GM19099 (cell line): ENCODE measurements around the gene EGLN1.
A peak's percentile ranks its signal among the peaks of the same experiment; 100 is the strongest.

Source experiments
- POLR2A ChIP-seq: IDR thresholded peaks from 3 replicates; pipeline ENCODE4 v1.6.1; 2011; ENCODE audit warnings: low read depth; ENCODE audit not compliant: insufficient read length; ENCODE audit errors: extremely low read depth

Gene EGLN1

GRCh38 chr1:231421971-231422797 lies at the start of gene EGLN1:
Gene EGLN1 (minus strand): TSS chr1:231422287. CDS start chr1:231421888, 399 bp downstream.
- peak; percentile 85 for TF ChIP-seq POLR2A

DNA sequence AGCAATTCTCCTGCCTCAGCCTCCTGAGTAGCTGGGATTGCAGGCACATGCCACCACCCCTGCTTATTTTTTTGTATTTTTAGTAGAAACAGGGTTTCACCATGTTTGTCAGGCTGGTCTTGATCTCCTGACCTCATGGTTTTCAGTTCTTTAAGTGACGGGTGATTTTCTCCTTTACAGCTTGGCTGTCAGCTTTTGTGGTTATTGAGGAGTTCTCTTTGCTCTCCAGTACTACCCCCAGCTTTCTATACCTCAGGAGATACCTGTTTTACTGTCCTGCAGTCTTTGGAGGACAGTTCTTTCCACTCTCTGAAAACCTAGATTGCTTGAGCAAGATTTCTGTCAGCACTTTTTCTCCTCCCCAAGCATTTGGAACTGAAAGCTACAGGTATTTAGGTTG lies 45.9 kb upstream of the EGLN1 start:
- no peak for TF ChIP-seq POLR2A

- TF ChIP-seq POLR2A = no peak
These were observed 43.0 kb upstream of the EGLN1 start for GRCh38 chr1:231465051-231465450.

GRCh38 chr1:231463541-231463940 lies 41.5 kb upstream of the EGLN1 start:
- TF ChIP-seq POLR2A = no peak

- TF ChIP-seq POLR2A = no peak
These were observed 38.5 kb upstream of the EGLN1 start for GRCh38 chr1:231460614-231461013.

- TF ChIP-seq POLR2A = no peak
These were observed 24.1 kb upstream of the EGLN1 start for GRCh38 chr1:231446138-231446537.

DNA sequence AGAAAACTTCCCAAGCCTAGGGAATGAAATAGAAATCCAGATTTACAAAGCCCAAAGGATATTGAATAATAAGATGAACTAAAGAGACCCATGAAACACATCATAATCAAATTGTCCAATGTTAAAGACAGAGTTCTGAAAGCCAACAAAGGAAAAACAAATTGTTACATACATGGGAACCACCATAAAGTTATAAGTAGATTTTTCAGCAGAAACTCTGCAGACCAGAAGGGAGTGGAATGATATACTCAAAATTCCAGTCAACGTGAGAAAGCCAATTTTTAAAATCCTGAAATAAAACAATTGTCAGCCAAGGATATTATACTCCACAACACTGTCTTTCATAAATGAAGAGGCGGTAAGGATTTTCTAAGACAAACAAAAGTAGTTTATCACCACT lies 22.0 kb upstream of the EGLN1 start:
- no peak for TF ChIP-seq POLR2A

DNA sequence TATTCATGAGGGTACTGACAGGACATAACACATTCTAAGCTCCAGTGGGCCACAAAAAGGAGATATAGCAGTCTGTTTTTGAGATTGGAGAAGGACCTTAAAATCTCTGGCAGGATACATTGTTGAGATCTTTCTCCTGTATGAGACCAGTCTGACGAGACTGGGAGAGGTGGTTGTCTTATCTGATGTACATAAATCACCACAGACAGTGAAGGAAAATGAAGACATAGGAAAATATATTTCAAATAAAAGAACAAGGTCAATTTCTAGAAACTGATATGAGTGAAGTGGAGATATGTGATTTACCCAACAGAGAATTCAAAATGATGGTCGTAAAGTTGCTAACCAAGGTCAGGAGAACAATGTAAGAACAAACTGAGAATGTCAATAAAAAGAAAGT lies 21.3 kb upstream of the EGLN1 start:
- TF ChIP-seq POLR2A = no peak

DNA sequence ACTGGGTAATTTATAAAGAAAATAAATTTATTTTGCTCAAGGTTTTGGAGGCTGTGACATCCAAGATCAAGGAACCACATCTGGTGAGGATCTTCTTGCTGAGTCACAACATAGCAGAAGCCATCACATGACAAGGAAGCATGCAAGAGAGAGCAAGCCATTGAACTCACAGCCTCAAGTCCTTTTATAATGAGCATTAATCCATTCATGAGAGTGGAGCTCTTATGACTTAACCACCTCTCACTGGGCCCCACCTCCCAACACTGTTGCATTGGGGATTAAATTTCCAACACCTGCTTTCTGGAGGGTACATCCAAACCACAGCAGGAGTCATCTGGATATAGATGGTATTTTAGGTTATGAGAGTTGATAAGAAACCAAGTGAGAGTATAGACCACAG lies 20.6 kb upstream of the EGLN1 start:
- no peak for TF ChIP-seq POLR2A

DNA sequence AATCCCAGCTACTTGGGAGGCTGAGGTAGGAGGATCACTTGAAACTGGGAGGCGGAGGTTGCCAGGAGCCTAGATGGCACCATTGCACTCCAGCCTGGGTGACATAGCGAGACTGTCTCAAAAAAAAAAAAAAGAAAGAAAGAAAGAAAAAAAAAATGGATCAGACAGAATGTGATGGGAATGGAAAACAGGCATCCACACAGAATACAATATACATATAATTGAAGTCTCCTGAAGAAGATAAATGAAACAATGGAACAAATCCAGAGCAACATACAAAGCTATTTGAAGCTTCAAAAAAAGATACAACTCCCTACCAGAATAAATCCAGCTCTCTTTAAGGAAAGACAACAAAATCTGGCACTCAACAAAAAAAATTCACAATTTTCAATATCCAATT lies 10.9 kb upstream of the EGLN1 start:
- no peak for TF ChIP-seq POLR2A

GRCh38 chr1:231431665-231432415 lies 9.8 kb upstream of the EGLN1 start:
- no peak for TF ChIP-seq POLR2A

DNA sequence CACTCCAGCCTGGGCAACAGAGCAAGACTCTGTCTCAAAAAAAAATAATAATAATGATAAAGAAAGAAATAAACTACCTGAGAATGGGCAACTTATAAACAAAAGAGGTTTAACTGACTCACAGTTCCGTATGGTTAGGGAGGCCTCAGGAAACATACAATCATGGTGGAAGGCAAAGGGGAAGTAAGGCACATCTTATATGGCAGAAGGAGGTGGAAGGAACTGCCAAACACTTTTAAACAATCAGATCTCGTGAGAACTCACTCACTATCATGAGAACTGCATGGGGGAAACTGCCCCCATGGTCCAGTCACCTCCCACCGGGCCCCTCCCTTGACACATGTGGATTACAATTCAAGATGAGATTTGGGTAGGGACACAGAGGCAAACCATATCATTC lies 6.3 kb upstream of the EGLN1 start:
- TF ChIP-seq POLR2A = no peak

- TF ChIP-seq POLR2A = no peak
These were observed 3.1 kb upstream of the EGLN1 start for GRCh38 chr1:231424950-231425805.

DNA sequence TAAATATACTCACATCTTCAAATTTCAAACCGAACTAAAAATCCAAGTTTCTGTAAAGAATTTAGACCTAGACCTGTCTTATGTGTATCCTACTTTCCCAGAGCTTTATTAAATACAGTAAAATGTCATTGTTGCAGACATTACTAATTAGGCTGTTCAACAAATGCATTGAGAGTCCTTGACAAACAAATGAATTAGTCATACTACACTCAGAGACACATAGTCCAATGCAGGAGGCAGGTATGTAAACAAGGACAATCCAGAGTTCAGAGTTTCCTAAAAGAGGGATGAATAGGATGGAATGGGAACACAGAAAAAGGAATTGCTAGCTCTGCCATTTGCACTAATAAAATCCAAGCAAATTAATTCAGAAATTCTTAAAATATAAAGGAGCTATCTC lies 1.6 kb upstream of the EGLN1 start:
- TF ChIP-seq POLR2A = no peak

GRCh38 chr1:231422798-231423309 lies 767 bp upstream of the EGLN1 start:
- TF ChIP-seq POLR2A = no peak

DNA sequence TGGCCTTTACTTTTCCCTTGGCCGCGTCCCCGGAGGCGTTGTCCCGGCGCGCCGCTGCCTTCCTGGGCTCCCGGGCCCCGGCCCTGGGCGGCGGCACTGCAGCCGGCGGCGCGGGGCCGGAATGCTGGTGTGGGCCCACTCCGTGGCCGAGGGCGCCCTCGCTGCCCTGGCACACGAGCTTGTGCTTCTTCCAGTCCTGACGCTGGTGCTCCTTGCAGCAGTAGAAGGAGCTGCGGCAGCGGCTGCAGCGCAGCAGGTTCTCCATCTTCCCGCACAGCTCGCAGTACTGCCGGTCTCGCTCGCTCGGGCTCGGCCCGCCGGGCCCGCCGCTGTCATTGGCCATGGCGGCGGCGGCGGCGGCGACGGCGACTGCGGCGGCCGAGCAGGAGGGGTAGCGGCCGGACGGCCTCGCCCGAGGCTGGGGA lies 529 bp downstream of the EGLN1 start:
- no peak for TF ChIP-seq POLR2A
